ENCODE measurements around the gene GSS. TPM values are rescaled to one million over a fixed set of nuclear protein-coding genes. Genes with fewer than 3 reads are reported as not detected.

The GSS gene
- total RNA-seq, 1 experiment from 2014 or later, result 95.9 TPM

GRCh38 chr20:34916774-34917354 is 38.7 kb downstream of the GSS start:
- Histone ChIP-seq H3K9ac (ENCODE audit: low read length) (no peak overlapping the region), H3K4me1 (ENCODE audit: insufficient read depth, low read length) (peaks cover 21% of the 10 kb centered on the region), H3K4me3 (ENCODE audit: low read length) (no peak overlapping the region), H3K36me3 (ENCODE audit: low read depth, low read length) (peaks cover 26% of the 10 kb centered on the region), H4K20me1 (ENCODE audit: low read length) (no peaks in the 10 kb centered on the region), H3K9me3 (ENCODE audit: low read length) (no peaks in the 10 kb centered on the region), H3K4me2 (ENCODE audit: low read length) (no peak overlapping the region), H3K9me2 (replicated peaks; ENCODE audit: low read length) (no peaks in the 10 kb centered on the region), H3K79me2 (ENCODE audit: low read length) (no peaks in the 10 kb centered on the region), H3K27ac (ENCODE audit: low read length) (no peak overlapping the region), H2AFZ (ENCODE audit: low read length) (no peak overlapping the region), H3F3A (ENCODE audit: low read length, unreplicated experiment) (no peaks in the 10 kb centered on the region), H3K27me3 (ENCODE audit: low read length) (no peaks in the 10 kb centered on the region)
- DNase-seq (no peak), ATAC-seq (no peak)
- CTCF ChIA-PET, result no interaction called here
- no TSS peak for BruUV-seq (replicated peaks)
- intact Hi-C loops (cut with micrococcal nuclease), result no loop called here
- no peak for TF ChIP-seq EZH2 (IDR thresholded peaks at IDR 0.05; ENCODE audit: low read length, unreplicated experiment)
- POLR2A ChIA-PET (ENCODE audit: unreplicated experiment), result no interaction called here

- H3K36me3 ChIP-seq (ENCODE audit: low read depth, low read length), result peaks cover 19% of the 10 kb centered on the region
- BruUV-seq (replicated peaks), result no TSS peak
These were observed 39.7 kb downstream of the GSS start for GRCh38 chr20:34915749-34916455.

GRCh38 chr20:34915131-34915530 is 40.5 kb downstream of the GSS start:
- no peak for TF ChIP-seq CTCF (conservative IDR thresholded peaks at IDR 0.05; ENCODE audit: low read depth, low read length)
- no peak for TF ChIP-seq EZH2 (IDR thresholded peaks at IDR 0.05; ENCODE audit: low read length, unreplicated experiment)
- no peak for TF ChIP-seq EZH2phosphoT487 (IDR thresholded peaks at IDR 0.05; ENCODE audit: borderline replicate concordance, low read length)
- no peaks in the 10 kb centered on the region for H3K27me3 ChIP-seq (ENCODE audit: low read length)
- no peak overlapping the region for H3K9ac ChIP-seq (ENCODE audit: low read length)
- H3K4me3 ChIP-seq (ENCODE audit: low read length), result no peak overlapping the region
- H3F3A ChIP-seq (ENCODE audit: low read length, unreplicated experiment), result no peaks in the 10 kb centered on the region
- peaks cover 11% of the 10 kb centered on the region; the same call in 1 of the 2 replicates for H3K36me3 ChIP-seq (ENCODE audit: low read depth, low read length)
- ATAC-seq, result no peak
- ChIA-PET POLR2A (ENCODE audit: unreplicated experiment) (no interaction called here), CTCF (no interaction called here)
- no peak overlapping the region for H3K27ac ChIP-seq (ENCODE audit: low read length)
- H3K4me1 ChIP-seq (ENCODE audit: insufficient read depth, low read length), result peaks cover 12% of the 10 kb centered on the region
- no peak overlapping the region for H2AFZ ChIP-seq (ENCODE audit: low read length)
- no peak for DNase-seq
- no peaks in the 10 kb centered on the region for H4K20me1 ChIP-seq (ENCODE audit: low read length)
- intact Hi-C loops (cut with micrococcal nuclease), result no loop called here
- BruUV-seq (replicated peaks), result no TSS peak
- H3K79me2 ChIP-seq (ENCODE audit: low read length), result no peaks in the 10 kb centered on the region
- H3K9me2 ChIP-seq (replicated peaks; ENCODE audit: low read length), result no peaks in the 10 kb centered on the region
- no peaks in the 10 kb centered on the region for H3K9me3 ChIP-seq (ENCODE audit: low read length)
- H3K4me2 ChIP-seq (ENCODE audit: low read length), result no peak overlapping the region

More at GRCh38 chr20:34915749-34916455, 39.7 kb downstream of the GSS start:
- no peak for DNase-seq
- H3K4me3 ChIP-seq (ENCODE audit: low read length), result no peak overlapping the region
- H2AFZ ChIP-seq (ENCODE audit: low read length), result no peak overlapping the region
- no peak for TF ChIP-seq CTCF (conservative IDR thresholded peaks at IDR 0.05; ENCODE audit: low read depth, low read length)
- TF ChIP-seq EZH2 (IDR thresholded peaks at IDR 0.05; ENCODE audit: low read length, unreplicated experiment), result no peak
- no peak for TF ChIP-seq EZH2phosphoT487 (IDR thresholded peaks at IDR 0.05; ENCODE audit: borderline replicate concordance, low read length)
- intact Hi-C loops (cut with micrococcal nuclease), result no loop called here
- POLR2A ChIA-PET (ENCODE audit: unreplicated experiment), result interaction anchor here (0.6 kb wide), 1 partner anchor 9 kb away, joined by 12 read pairs; no protein-coding TSS in a partner anchor
- CTCF ChIA-PET, result no interaction called here
- no peaks in the 10 kb centered on the region for H3F3A ChIP-seq (ENCODE audit: low read length, unreplicated experiment)
- no peaks in the 10 kb centered on the region for H3K9me3 ChIP-seq (ENCODE audit: low read length)
- peaks cover 12% of the 10 kb centered on the region for H3K4me1 ChIP-seq (ENCODE audit: insufficient read depth, low read length)
- no peak for ATAC-seq
- no peak overlapping the region for H3K9ac ChIP-seq (ENCODE audit: low read length)
- H3K27ac ChIP-seq (ENCODE audit: low read length), result no peak overlapping the region
- H3K79me2 ChIP-seq (ENCODE audit: low read length), result no peaks in the 10 kb centered on the region
- H3K27me3 ChIP-seq (ENCODE audit: low read length), result no peaks in the 10 kb centered on the region
- H3K9me2 ChIP-seq (replicated peaks; ENCODE audit: low read length), result no peaks in the 10 kb centered on the region
- H3K4me2 ChIP-seq (ENCODE audit: low read length), result no peak overlapping the region
- H4K20me1 ChIP-seq (ENCODE audit: low read length), result no peaks in the 10 kb centered on the region
